ENCODE measurements around the gene TMCO6.

- TF ChIP-seq ZNF274 (IDR thresholded peaks at IDR 0.05; ENCODE audit: low read length) (no peak), ZNF274 (tag by site-specific recombination; IDR thresholded peaks at IDR 0.05; ENCODE audit: borderline replicate concordance) (no peak), MYNN (tag by site-specific recombination; IDR thresholded peaks at IDR 0.05; ENCODE audit: borderline replicate concordance) (no peak), REST (tag by site-specific recombination; IDR thresholded peaks at IDR 0.05) (no peak), ZNF76 (tag by site-specific recombination; IDR thresholded peaks at IDR 0.05; ENCODE audit: borderline replicate concordance, low read depth) (no peak), ZNF560 (tag by site-specific recombination; IDR thresholded peaks at IDR 0.05; ENCODE audit: borderline replicate concordance) (no peak), ZSCAN30 (tag by site-specific recombination; IDR thresholded peaks at IDR 0.05) (no peak), BCL11A (tag by site-specific recombination; IDR thresholded peaks at IDR 0.05; ENCODE audit: low read depth) (no peak)
Measured at GRCh38 chr5:140600096-140600495, 39.2 kb upstream of the TMCO6 start.

All from HEK293 (cell line).